Caco-2 (cell line): Measurements from ENCODE around the gene NKAIN2. TPM values are rescaled to one million over a fixed set of nuclear protein-coding genes. Genes with fewer than 3 reads are reported as not detected.

Source experiments
- BruUV-seq: library from RNA; stranded (reverse); fragments of 400-500 nt; replicated peaks from 2 replicates; lab custom pipeline; 2021; lab: Mats Ljungman, UMichigan
- CTCF ChIA-PET: fragments of 300-600 bp; sonication (Branson Sonifier 250); formaldehyde crosslinking; loops from one replicate; lab custom pipeline; 2022; ENCODE audit warnings: antibody characterized with exemption; lab: Charles Lee
- POLR2A ChIA-PET: fragments of 300-600 bp; sonication (Branson Sonifier 250); formaldehyde crosslinking; loops from one replicate; lab custom pipeline; 2022; ENCODE audit warnings: antibody characterized with exemption; lab: Charles Lee
- DNase-seq, 2 experiments: peaks; one replicate each; pipeline versions ENCODE4 v3.0.0 to v3.0.0-alpha.2; 2020 to 2022
- H3K27me3 ChIP-seq: replicated peaks from 2 replicates; pipeline ENCODE4 v1.6.0; 2011; ENCODE audit warnings: low read length; ENCODE audit not compliant: control insufficient read depth, insufficient read depth
- H3K36me3 ChIP-seq: 2 replicates; pipeline ENCODE4 v1.5.1; 2011; ENCODE audit warnings: low read length; ENCODE audit not compliant: control insufficient read depth, insufficient read depth
- H3K4me1 ChIP-seq: fragments of 250-450 bp; sonication (Bioruptor Pico); 2 replicates; pipeline ENCODE4 v1.5.1; 2020; ENCODE audit warnings: mild to moderate bottlenecking
- H3K4me3 ChIP-seq: 2 replicates; pipeline ENCODE4 v1.5.1; 2011; ENCODE audit warnings: low read depth, mild to moderate bottlenecking, control low read depth, low read length
- H3K9me3 ChIP-seq: fragments of 250-450 bp; sonication (Bioruptor Pico); 2 replicates; pipeline ENCODE4 v1.5.1; 2020; ENCODE audit warnings: mild to moderate bottlenecking, moderate library complexity
- H3K27ac Mint-ChIP-seq: one replicate; pipeline ENCODE4 v1.8.0; 2022; ENCODE audit warnings: mixed read lengths; ENCODE audit not compliant: unreplicated experiment
- H3K27me3 Mint-ChIP-seq: one replicate; pipeline ENCODE4 v1.8.0; 2022; ENCODE audit warnings: mixed read lengths; ENCODE audit not compliant: insufficient read depth, unreplicated experiment
- H3K36me3 Mint-ChIP-seq: one replicate; pipeline ENCODE4 v1.8.0; 2022; ENCODE audit warnings: mild to moderate bottlenecking, mixed read lengths; ENCODE audit not compliant: insufficient read depth, unreplicated experiment
- H3K4me1 Mint-ChIP-seq: one replicate; pipeline ENCODE4 v1.8.0; 2022; ENCODE audit warnings: low read depth, mixed read lengths; ENCODE audit not compliant: unreplicated experiment
- H3K4me3 Mint-ChIP-seq: one replicate; pipeline ENCODE4 v1.8.0; 2022; ENCODE audit warnings: mild to moderate bottlenecking, moderate library complexity, mixed read lengths; ENCODE audit not compliant: unreplicated experiment
- H3K9me3 Mint-ChIP-seq: one replicate; pipeline ENCODE4 v1.8.0; 2022; ENCODE audit warnings: mixed read lengths; ENCODE audit not compliant: unreplicated experiment
- CTCF ChIP-seq, 2 experiments: fragments of 200-600 bp in 1 of 2; IDR thresholded peaks; 1 replicate in 1 of 2; 2 replicates in 1 of 2; pipeline versions ENCODE4 v1.5.1 to v1.8.0; 2011 to 2022; ENCODE audit warnings: antibody characterized with exemption in 1 of 2, control low read depth in 1 of 2, inconsistent platforms in 1 of 2, low read depth in 1 of 2, low read length in 1 of 2, mild to moderate bottlenecking in 1 of 2, moderate library complexity in 1 of 2; ENCODE audit not compliant: insufficient read depth in 1 of 2, severe bottlenecking in 1 of 2, unreplicated experiment in 1 of 2
- intact Hi-C: fragments of 100-400 bp; cut with micrococcal nuclease; formaldehyde crosslinking; loops from one replicate; pipeline ENCODE4 v1.10.0; 2022; ENCODE audit not compliant: unreplicated experiment
- total RNA-seq: library from RNA; stranded (reverse); gene quantifications from 2 replicates; pipeline ENCODE4 v1.2.3, GENCODE V29; 2022

NKAIN2 gene
- total RNA-seq, 1 experiment from 2014 or later = not detected

DNA sequence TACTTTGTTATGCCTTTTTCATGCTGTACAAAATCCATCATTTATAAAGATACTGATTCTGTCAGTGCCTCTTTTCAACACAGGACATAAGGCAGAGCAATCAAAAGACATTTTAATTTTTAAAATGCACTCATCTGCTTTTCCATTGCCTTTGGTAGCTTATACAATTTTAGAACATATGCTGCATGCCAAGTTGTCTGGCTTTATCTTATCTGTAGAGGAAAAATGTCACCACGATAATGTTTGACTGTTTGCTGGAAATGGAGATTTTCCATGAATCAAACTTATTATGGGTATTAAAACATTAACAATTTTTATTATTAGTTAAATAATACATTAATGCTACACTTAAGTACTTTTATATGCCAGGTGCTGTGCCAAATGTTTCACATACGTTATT lies 50.5 kb downstream of the NKAIN2 start:
- H3K4me3 ChIP-seq = no peak overlapping the region
- no peaks in the 10 kb centered on the region for H3K27me3 ChIP-seq
- ChIA-PET CTCF (no interaction called here), POLR2A (no interaction called here)
- no peaks in the 10 kb centered on the region for H3K27me3 Mint-ChIP-seq
- no peak for TF ChIP-seq CTCF (IDR thresholded peaks at IDR 0.05; ENCODE audit: insufficient read depth in 1 of 2, low read depth in 1 of 2, low read length in 1 of 2, severe bottlenecking in 1 of 2, unreplicated experiment in 1 of 2)
- DNase-seq = no peak
- peaks cover 6% of the 10 kb centered on the region; the same call in 1 of the 2 replicates for H3K4me1 ChIP-seq
- no peaks in the 10 kb centered on the region for H3K36me3 ChIP-seq
- H3K4me1 Mint-ChIP-seq = no peaks in the 10 kb centered on the region
- no peaks in the 10 kb centered on the region for H3K9me3 ChIP-seq
- no peaks in the 10 kb centered on the region for H3K9me3 Mint-ChIP-seq
- H3K27ac Mint-ChIP-seq = no peak overlapping the region
- intact Hi-C loops = no loop called here
- no peak overlapping the region for H3K4me3 Mint-ChIP-seq
- no TSS peak for BruUV-seq
- no peaks in the 10 kb centered on the region for H3K36me3 Mint-ChIP-seq

- CTCF ChIA-PET = no interaction called here
- Mint-ChIP-seq H3K4me3 (no peak overlapping the region), H3K4me1 (no peaks in the 10 kb centered on the region), H3K27me3 (no peaks in the 10 kb centered on the region), H3K9me3 (no peaks in the 10 kb centered on the region), H3K36me3 (no peaks in the 10 kb centered on the region), H3K27ac (no peak overlapping the region)
- Histone ChIP-seq H3K27me3 (no peaks in the 10 kb centered on the region), H3K9me3 (no peaks in the 10 kb centered on the region), H3K4me3 (no peak overlapping the region), H3K36me3 (no peaks in the 10 kb centered on the region), H3K4me1 (peaks cover 6% of the 10 kb centered on the region; the same call in 1 of the 2 replicates)
- BruUV-seq = no TSS peak
- no peak for TF ChIP-seq CTCF (IDR thresholded peaks at IDR 0.05; ENCODE audit: insufficient read depth in 1 of 2, low read depth in 1 of 2, low read length in 1 of 2, severe bottlenecking in 1 of 2, unreplicated experiment in 1 of 2)
- POLR2A ChIA-PET = no interaction called here
- intact Hi-C loops = no loop called here
- no peak for DNase-seq
These were observed 51.8 kb downstream of the NKAIN2 start for GRCh38 chr6:123855506-123855905.

DNA sequence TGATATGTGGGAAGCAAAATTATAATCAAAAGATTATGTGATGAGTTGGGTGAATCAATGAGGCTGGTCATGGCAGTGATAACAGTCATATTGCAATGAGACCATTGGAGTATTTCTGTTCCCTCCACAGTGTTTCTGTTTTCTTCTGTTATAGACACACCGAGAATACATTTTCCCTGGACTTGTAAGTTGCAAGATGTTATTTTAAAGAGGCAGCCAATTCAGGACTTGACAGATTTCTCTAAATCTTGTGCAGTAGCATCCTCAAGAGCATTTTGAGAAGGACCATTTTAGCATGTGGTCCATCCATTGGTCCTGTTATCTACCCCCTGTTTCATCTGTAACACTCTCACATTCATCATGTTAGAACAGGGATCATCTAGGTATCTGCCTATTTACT lies 55.6 kb downstream of the NKAIN2 start:
- Histone ChIP-seq H3K27me3 (no peaks in the 10 kb centered on the region), H3K9me3 (no peaks in the 10 kb centered on the region), H3K4me3 (no peak overlapping the region), H3K4me1 (peaks cover 6% of the 10 kb centered on the region; the same call in 1 of the 2 replicates), H3K36me3 (no peaks in the 10 kb centered on the region)
- Mint-ChIP-seq H3K36me3 (no peaks in the 10 kb centered on the region), H3K9me3 (no peaks in the 10 kb centered on the region), H3K4me1 (no peaks in the 10 kb centered on the region), H3K27ac (no peak overlapping the region), H3K4me3 (no peak overlapping the region), H3K27me3 (peaks cover 7% of the 10 kb centered on the region)
- no TSS peak for BruUV-seq
- CTCF ChIA-PET = no interaction called here
- TF ChIP-seq CTCF (IDR thresholded peaks at IDR 0.05; ENCODE audit: insufficient read depth in 1 of 2, low read depth in 1 of 2, low read length in 1 of 2, severe bottlenecking in 1 of 2, unreplicated experiment in 1 of 2) = no peak
- POLR2A ChIA-PET = no interaction called here
- intact Hi-C loops = no loop called here
- no peak for DNase-seq
